Hepatocyte (in vitro differentiated cells): ENCODE measurements around the gene CNMD.

Experiments used
- CTCF ChIP-seq: fragments of 200-600 bp; sonication (generic); IDR thresholded peaks from 2 replicates; pipeline ENCODE4 v1.5.1; 2016; ENCODE audit warnings: antibody characterized with exemption, mild to moderate bottlenecking; ENCODE audit not compliant: poor library complexity
- EZH2 ChIP-seq: fragments of 200-600 bp; sonication (generic); IDR thresholded peaks from 2 replicates; pipeline ENCODE4 v1.6.1; 2016; ENCODE audit warnings: antibody characterized with exemption, mild to moderate bottlenecking, borderline replicate concordance

- TF ChIP-seq CTCF (no peak), EZH2 (no peak)
Measured at GRCh38 chr13:52707375-52707774, 32.2 kb downstream of the CNMD start.
